ENCODE data around the gene RPGRIP1L.

The RPGRIP1L gene

GRCh38 chr16:53654946-53655345 lies 48.7 kb downstream of the RPGRIP1L start:
- DNase-seq (ENCODE audit: low spot score): peak; percentile 10
- TF ChIP-seq CTCF (IDR thresholded peaks at IDR 0.05; ENCODE audit: borderline replicate concordance, control extremely low read depth, extremely low read depth, insufficient read depth, missing control alignments): no peak
- in situ Hi-C loops (cut with MboI; ENCODE audit: low sequenced_read_pairs, unreplicated experiment): no loop called here

GRCh38 chr16:53651357-53651756 lies 52.3 kb downstream of the RPGRIP1L start:
- in situ Hi-C loops (cut with MboI; ENCODE audit: low sequenced_read_pairs, unreplicated experiment): no loop called here
- TF ChIP-seq CTCF (IDR thresholded peaks at IDR 0.05; ENCODE audit: borderline replicate concordance, control extremely low read depth, extremely low read depth, insufficient read depth, missing control alignments): no peak
- no peak for DNase-seq (ENCODE audit: low spot score)

GRCh38 chr16:53646506-53646905 lies 57.2 kb downstream of the RPGRIP1L start:
- in situ Hi-C loops (cut with MboI; ENCODE audit: low sequenced_read_pairs, unreplicated experiment): no loop called here
- no peak for TF ChIP-seq CTCF (IDR thresholded peaks at IDR 0.05; ENCODE audit: borderline replicate concordance, control extremely low read depth, extremely low read depth, insufficient read depth, missing control alignments)
- DNase-seq (ENCODE audit: low spot score): no peak

GRCh38 chr16:53643474-53643873 lies 60.2 kb downstream of the RPGRIP1L start:
- no peak for DNase-seq (ENCODE audit: low spot score)
- in situ Hi-C loops (cut with MboI; ENCODE audit: low sequenced_read_pairs, unreplicated experiment): no loop called here
- TF ChIP-seq CTCF (IDR thresholded peaks at IDR 0.05; ENCODE audit: borderline replicate concordance, control extremely low read depth, extremely low read depth, insufficient read depth, missing control alignments): no peak

- no peak for DNase-seq (ENCODE audit: low spot score)
- TF ChIP-seq CTCF (IDR thresholded peaks at IDR 0.05; ENCODE audit: borderline replicate concordance, control extremely low read depth, extremely low read depth, insufficient read depth, missing control alignments): no peak
- in situ Hi-C loops (cut with MboI; ENCODE audit: low sequenced_read_pairs, unreplicated experiment): no loop called here
These were observed 61.6 kb downstream of the RPGRIP1L start for GRCh38 chr16:53642094-53642493.

- TF ChIP-seq CTCF (IDR thresholded peaks at IDR 0.05; ENCODE audit: borderline replicate concordance, control extremely low read depth, extremely low read depth, insufficient read depth, missing control alignments): no peak
- in situ Hi-C loops (cut with MboI; ENCODE audit: low sequenced_read_pairs, unreplicated experiment): no loop called here
- no peak for DNase-seq (ENCODE audit: low spot score)
These were observed 66.7 kb downstream of the RPGRIP1L start for GRCh38 chr16:53636978-53637377.

GRCh38 chr16:53632526-53632925 lies 71.1 kb downstream of the RPGRIP1L start:
- TF ChIP-seq CTCF (IDR thresholded peaks at IDR 0.05; ENCODE audit: borderline replicate concordance, control extremely low read depth, extremely low read depth, insufficient read depth, missing control alignments): no peak
- DNase-seq (ENCODE audit: low spot score): no peak
- in situ Hi-C loops (cut with MboI; ENCODE audit: low sequenced_read_pairs, unreplicated experiment): no loop called here
